Heart left ventricle (tissue), 16 donors: ENCODE results near the gene OOSP1. TPM values are rescaled to one million over a fixed set of nuclear protein-coding genes. Genes with fewer than 3 reads are reported as not detected.

Experiments
- ATAC-seq, 4 donors: fragments of 200-7000 bp; cut with Tn5 transposase; one replicate each; pipeline ENCODE4 v1.9.1; 2020 to 2022; ENCODE audit warnings: moderate library complexity in 4 of 4, mild to moderate bottlenecking in 3 of 4, moderate number of reproducible peaks in 1 of 4
- DNase-seq, 5 donors: peaks; one replicate each; pipeline ENCODE4 v3.0.0-alpha.2; 2020
- H3K27ac ChIP-seq, 12 donors: fragments of 200-600 bp; sonication (generic) in 4 of 12; one replicate each; pipeline versions ENCODE4 v1.5.0 to v1.8.0; 2016 to 2022; ENCODE audit warnings: mild to moderate bottlenecking in 2 of 12
- H3K27me3 ChIP-seq, 9 donors: fragments of 200-600 bp; sonication (generic) in 2 of 9; one replicate each; pipeline versions ENCODE4 v1.5.1 to v1.8.0; 2016 to 2022; ENCODE audit warnings: mild to moderate bottlenecking in 3 of 9
- H3K36me3 ChIP-seq, 9 donors: fragments of 200-600 bp; sonication (generic) in 2 of 9; one replicate each; pipeline versions ENCODE4 v1.5.0 to v1.8.0; 2018 to 2022; ENCODE audit warnings: mild to moderate bottlenecking in 2 of 9
- H3K4me1 ChIP-seq, 12 donors: fragments of 200-600 bp; sonication (generic) in 4 of 12; one replicate each; pipeline versions ENCODE4 v1.5.0 to v1.8.0; 2016 to 2022; ENCODE audit warnings: mild to moderate bottlenecking in 3 of 12
- H3K4me3 ChIP-seq, 12 donors: fragments of 200-600 bp; sonication (generic) in 4 of 12; one replicate each; pipeline versions ENCODE4 v1.5.0 to v1.8.0; 2017 to 2022; ENCODE audit warnings: mild to moderate bottlenecking in 9 of 12, moderate library complexity in 4 of 12
- H3K9me3 ChIP-seq, 12 donors: fragments of 200-600 bp; sonication (generic) in 4 of 12; one replicate each; pipeline versions ENCODE4 v1.5.0 to v1.8.0; 2016 to 2022; ENCODE audit warnings: mild to moderate bottlenecking in 1 of 12
- POLR2A ChIP-seq, 2 donors: fragments of 450-650 bp; IDR thresholded peaks; one replicate each; pipeline ENCODE4 v1.6.1; 2017; ENCODE audit warnings: antibody characterized with exemption in 2 of 2, mild to moderate bottlenecking in 2 of 2, moderate library complexity in 2 of 2
- WGBS, 4 donors: extraction: QIAGEN DNeasy Blood & Tissue Kit in 2 of 4; methylation state at CpG; one replicate each; pipeline versions ENCODE4 v1.1.5 to v1.1.7; 2013 to 2018; 5-methylcytosine and 5-hydroxymethylcytosine counted together
- intact Hi-C, 10 donors: fragments of 100-400 bp; cut with DNase I; formaldehyde crosslinking; loops; one replicate each; pipeline versions ENCODE4 v1.11.1 to v1.14.2; 2022
- polyA plus RNA-seq, 2 donors: library from polyadenylated mRNA; stranded (reverse); fragments of 200-250 nt; gene quantifications; one replicate each; pipeline ENCODE4 v1.2.3, GENCODE V29; 2013
- total RNA-seq, 9 donors: library from RNA; depleted of rRNA in 2 of 9; stranded (reverse); fragments of >200 nt in 2 of 9; fragmentation: NEBNext Ultra II Directional in 3 of 9; extraction: Animal tissue kit (Norgen Biotek cat#: 25700) in 3 of 9; gene quantifications; one replicate each; pipeline versions ENCODE4 v1.1.0 to v1.2.4, GENCODE V29; 2016 to 2023
- TF ChIP-seq, protein P1 (sequence below), 12 donors: fragments of 200-600 bp; sonication (generic) in 4 of 12; IDR thresholded peaks; one replicate each; pipeline versions ENCODE4 v1.5.0 to v1.8.0; 2018 to 2022; ENCODE audit warnings: antibody characterized with exemption in 12 of 12, mild to moderate bottlenecking in 5 of 12
- donor health status: ischemic (EF 13 %, LVEDD 7.1; RV severe dilation, severe dysfunction).
- donor health status: healthy with polysubstance abuse.
- donor health status: DM: no; HTN: yes; CAD: no.
- donor health status: DM: no; HTN: no; CAD: no.
- donor health status: ischemic (EF 25% LVEDD 6.9; RV normal size, moderate dysfunction).
- donor health status: ischemic (EF 25% LVEDD 5.7; RV mildly dilated, moderate dysfunction).
- donor health status: healthy.
- donor health status: DM: yes; HTN: yes; CAD: no.
- donor health status: ischemic (EF 35%, LVEDD 5.7; RV mildly dilated, moderate dysfunction).
- donor health status: nonischemic (EF 11% LVEDD 7.7; RV severe dilation, severe dysfunction).
- donor health status: DM: yes; HTN: yes; CAD: no.
- donor health status: PGD.
- donor health status: ischemic (EF 29% LVEDD 5.4; RV normal size, mild dysfunction).
- donor health status: nonischemic (EF 23%, LVEDD 6.1; RV moderate dilation, normal function).

Gene OOSP1
- total and polyA plus RNA-seq, 11 donors: 0.38 TPM; not detected in 10

DNA sequence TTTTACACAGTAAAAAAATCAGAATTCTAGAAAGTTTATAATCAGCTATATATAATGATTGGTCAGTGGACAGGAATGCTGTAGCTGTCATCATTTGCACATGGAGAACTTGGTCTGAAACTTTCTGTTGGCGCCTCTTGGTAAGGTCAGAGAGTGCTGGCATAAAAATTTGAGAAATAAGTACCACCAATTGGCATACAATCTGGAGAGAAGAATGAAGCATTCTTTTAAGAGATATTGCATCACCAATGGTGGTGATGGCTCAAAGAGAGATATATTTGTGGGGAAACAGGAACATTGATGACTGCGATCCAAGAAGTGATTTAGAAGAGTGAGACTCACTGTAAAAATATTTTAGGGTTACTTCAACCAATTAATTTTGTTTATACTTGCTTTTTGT is 19.8 kb upstream of the OOSP1 start:
- H3K9me3 ChIP-seq: peaks cover 0 to 24% (median 15%) of the 10 kb centered on the region in 12 donors
- no peaks in the 10 kb centered on the region for H3K36me3 ChIP-seq
- H3K4me3 ChIP-seq: no peak overlapping the region
- no peaks in the 10 kb centered on the region for H3K27me3 ChIP-seq
- TF ChIP-seq, protein P1, sequence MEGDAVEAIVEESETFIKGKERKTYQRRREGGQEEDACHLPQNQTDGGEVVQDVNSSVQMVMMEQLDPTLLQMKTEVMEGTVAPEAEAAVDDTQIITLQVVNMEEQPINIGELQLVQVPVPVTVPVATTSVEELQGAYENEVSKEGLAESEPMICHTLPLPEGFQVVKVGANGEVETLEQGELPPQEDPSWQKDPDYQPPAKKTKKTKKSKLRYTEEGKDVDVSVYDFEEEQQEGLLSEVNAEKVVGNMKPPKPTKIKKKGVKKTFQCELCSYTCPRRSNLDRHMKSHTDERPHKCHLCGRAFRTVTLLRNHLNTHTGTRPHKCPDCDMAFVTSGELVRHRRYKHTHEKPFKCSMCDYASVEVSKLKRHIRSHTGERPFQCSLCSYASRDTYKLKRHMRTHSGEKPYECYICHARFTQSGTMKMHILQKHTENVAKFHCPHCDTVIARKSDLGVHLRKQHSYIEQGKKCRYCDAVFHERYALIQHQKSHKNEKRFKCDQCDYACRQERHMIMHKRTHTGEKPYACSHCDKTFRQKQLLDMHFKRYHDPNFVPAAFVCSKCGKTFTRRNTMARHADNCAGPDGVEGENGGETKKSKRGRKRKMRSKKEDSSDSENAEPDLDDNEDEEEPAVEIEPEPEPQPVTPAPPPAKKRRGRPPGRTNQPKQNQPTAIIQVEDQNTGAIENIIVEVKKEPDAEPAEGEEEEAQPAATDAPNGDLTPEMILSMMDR (IDR thresholded peaks at IDR 0.05): no peak
- no peak for TF ChIP-seq POLR2A (IDR thresholded peaks at IDR 0.05)
- H3K27ac ChIP-seq: no peak overlapping the region
- H3K4me1 ChIP-seq: no peaks in the 10 kb centered on the region
- intact Hi-C loops: loop anchor here in 5 of 10 donors (5.0 to 10.0 kb wide), 3 partner anchors 94 to 164 kb away; partner anchors contain the start of gene STX3 (in 1 of the 5)
- ATAC-seq (no peak), DNase-seq (no peak)
- WGBS, 4 donors: 86 to 94% (median 91%) methylated on average over 2 of the region's 2 CpGs

DNA sequence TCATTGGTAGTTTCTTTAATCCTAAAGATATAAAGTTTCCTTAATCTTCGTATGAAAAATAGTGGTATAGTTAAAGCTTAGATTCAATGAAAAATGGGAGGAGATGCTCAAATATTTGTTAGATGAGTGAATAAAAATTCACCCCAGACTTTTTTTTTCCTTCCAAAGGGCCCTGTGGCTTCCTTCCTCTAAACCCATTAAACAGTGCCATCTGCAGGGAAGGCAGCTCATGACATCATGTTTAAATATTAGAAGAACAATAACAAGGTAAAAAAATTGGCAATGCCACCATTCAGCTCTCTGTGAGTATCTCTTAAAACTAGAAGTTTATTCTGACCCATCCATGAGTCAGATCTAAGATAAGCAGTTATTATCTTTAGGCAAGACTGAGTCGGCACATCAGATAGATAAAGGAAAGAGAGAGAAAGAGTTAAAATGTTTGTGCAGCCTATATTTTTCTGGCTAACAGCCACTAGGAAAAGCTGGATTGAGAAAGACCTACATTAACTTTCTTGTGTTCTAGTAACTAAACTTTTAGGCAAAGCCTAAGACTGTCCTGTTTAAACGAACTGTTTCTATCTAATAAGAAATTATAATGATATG is 19.1 kb upstream of the OOSP1 start:
- 46 to 53% (median 50%) methylated on average over 3 of the region's 3 CpGs for WGBS, 4 donors

DNA sequence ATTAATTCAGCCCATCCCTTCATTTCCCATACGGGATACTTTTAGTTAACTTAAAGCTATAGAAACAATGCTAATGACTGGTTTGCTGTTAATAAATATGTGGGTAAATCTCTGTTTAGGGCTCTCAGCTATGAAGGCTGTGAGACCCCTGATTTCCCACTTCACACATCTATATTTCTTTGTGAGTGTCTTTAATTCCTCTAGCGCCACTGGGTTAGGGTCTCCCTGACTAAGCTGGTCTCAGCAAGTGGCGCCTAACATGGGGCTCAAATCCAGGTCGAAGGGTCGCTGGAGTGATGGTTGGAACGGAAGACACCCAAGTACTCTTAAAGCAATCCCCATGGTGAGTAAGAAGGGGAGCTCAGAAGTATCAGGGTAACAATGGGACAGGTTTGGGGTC is 14.4 kb upstream of the OOSP1 start:
- Histone ChIP-seq H3K27me3 (no peaks in the 10 kb centered on the region), H3K27ac (no peak overlapping the region), H3K9me3 (peaks cover 0 to 62% (median 39%) of the 10 kb centered on the region in 12 donors), H3K4me3 (no peak overlapping the region), H3K4me1 (no peaks in the 10 kb centered on the region), H3K36me3 (no peaks in the 10 kb centered on the region)
- no peak for DNase-seq
- no peak for ATAC-seq
- no peak for TF ChIP-seq POLR2A (IDR thresholded peaks at IDR 0.05)
- TF ChIP-seq, protein P1 (IDR thresholded peaks at IDR 0.05): no peak
- intact Hi-C loops: no loop called here
- WGBS, 4 donors: 93 to 96% (median 95%) methylated on average over 6 of the region's 6 CpGs

More for the DNA sequence above, 19.1 kb upstream of the OOSP1 start:
- Histone ChIP-seq H3K36me3 (no peaks in the 10 kb centered on the region), H3K27ac (no peak overlapping the region), H3K4me3 (no peak overlapping the region), H3K27me3 (no peaks in the 10 kb centered on the region), H3K4me1 (no peaks in the 10 kb centered on the region), H3K9me3 (peaks cover 0 to 30% (median 21%) of the 10 kb centered on the region in 12 donors)
- TF ChIP-seq, protein P1 (IDR thresholded peaks at IDR 0.05): peak in 10 of 12 donors; percentile 8 to 47 (median 37)
- TF ChIP-seq POLR2A (IDR thresholded peaks at IDR 0.05): no peak
- ATAC-seq: no peak
- no peak for DNase-seq
- intact Hi-C loops: loop anchor here in 5 of 10 donors (5.0 to 10.0 kb wide), 3 partner anchors 94 to 164 kb away; partner anchors contain the start of gene STX3 (in 1 of the 5)

DNA sequence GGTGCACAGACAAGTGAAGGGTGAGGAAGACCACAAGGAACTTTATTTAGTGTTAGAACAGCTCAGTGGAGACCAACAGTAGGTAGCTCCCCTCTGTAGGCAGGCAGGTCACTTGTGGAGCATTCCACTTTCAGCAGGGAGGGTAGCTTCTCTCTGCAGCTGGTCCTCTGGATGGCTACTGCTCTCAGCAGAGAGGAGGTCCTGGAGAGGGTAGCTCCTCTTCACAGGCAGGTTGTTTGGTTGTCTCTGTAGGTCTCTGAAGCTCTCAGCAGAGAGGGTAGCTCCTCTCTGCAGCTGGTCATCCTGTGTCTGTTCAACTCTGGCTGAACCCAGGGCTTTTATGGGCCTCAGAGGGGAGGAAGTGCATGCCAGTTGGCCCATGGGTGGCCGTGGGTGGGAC is 6.5 kb upstream of the OOSP1 start:
- Histone ChIP-seq H3K27ac (no peak overlapping the region), H3K4me3 (no peak overlapping the region), H3K4me1 (no peaks in the 10 kb centered on the region), H3K9me3 (peaks cover 0 to 11% (median under 1%) of the 10 kb centered on the region in 12 donors), H3K36me3 (no peaks in the 10 kb centered on the region), H3K27me3 (no peaks in the 10 kb centered on the region)
- no peak for TF ChIP-seq POLR2A (IDR thresholded peaks at IDR 0.05)
- TF ChIP-seq, protein P1 (IDR thresholded peaks at IDR 0.05): no peak
- ATAC-seq (no peak), DNase-seq (no peak)
- 67 to 76% (median 71%) methylated on average over 1 of the region's 1 CpG; no CpG with 5 or more reads in 1 of the 4 donors for WGBS, 4 donors
- intact Hi-C loops: no loop called here
